Nucleus accumbens (tissue), 56 donors: Measurements from ENCODE around the gene RAB9A.
"Not testable (repeated sequence)": the region's sequence is repeated elsewhere in the genome, so short reads cannot be mapped to it uniquely, and the experiment has no call there.

ENCODE experiments used
- DNase-seq, 56 donors: peaks; one replicate each; lab custom pipeline; 2025; lab: John Stamatoyannopoulos, UW

RAB9A gene

DNA sequence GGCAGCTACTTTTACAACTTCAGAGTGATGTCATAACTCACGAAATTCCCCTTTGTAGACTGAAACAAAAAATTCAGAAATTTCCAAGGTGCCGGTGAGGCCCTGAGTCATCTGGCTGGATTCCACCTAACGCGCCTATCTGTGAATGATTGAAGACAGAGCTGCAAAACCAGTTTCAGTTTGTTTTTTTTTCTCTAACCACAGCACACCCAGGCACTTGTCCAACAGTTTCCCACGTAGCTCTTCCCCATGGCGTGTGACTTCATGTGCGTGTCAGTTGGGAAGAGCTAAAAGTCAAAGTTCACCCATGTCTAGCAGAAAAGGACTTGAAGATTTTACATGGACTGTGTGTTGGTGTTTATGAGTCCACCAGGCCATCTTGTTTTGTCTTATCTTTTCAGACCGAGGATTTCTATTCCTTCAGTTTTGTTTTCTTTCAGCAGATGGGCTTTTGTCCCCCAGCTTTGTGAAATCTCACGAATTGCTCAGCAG lies 19.6 kb upstream of the RAB9A start:
- DNase-seq, result no peak

DNA sequence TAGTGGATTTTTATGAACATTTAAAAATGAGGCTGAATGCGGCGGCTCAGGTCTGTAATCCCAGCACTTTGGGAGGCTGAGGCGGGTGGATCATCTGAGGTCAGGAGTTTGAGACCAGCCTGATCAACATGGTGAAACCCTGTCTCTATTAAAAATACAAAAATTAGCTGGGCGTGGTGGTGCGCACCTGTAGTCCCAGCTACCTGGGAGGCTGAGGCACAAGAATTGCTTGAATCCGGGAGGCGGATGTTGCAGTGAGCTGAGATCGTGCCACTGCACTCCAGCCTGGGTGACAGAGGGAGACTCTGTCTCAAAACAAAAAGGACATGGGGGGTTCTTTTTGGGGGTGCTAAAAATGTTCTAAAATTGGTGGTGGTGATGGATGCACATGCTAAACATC lies 19.2 kb upstream of the RAB9A start:
- DNase-seq, result not testable (repeated sequence)

DNA sequence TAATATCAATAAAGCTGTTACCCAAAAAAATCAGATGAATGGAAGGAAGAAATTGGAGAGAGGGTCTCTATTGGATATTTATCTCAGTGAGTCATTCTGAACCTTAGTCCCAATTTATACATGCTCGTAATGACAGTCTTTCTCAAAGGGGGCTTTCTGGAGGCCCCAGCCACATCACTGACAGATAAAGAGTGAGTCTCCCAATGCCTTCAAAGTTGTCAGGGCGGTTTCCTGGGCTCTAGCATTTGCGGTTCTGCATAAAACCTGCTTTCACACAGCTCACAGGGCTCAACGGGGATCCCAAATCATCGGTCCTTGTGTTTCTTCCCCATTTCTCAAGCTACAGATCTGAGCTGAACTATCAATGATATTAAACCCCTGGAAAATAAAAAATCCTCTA lies 18.7 kb upstream of the RAB9A start:
- no peak for DNase-seq

DNA sequence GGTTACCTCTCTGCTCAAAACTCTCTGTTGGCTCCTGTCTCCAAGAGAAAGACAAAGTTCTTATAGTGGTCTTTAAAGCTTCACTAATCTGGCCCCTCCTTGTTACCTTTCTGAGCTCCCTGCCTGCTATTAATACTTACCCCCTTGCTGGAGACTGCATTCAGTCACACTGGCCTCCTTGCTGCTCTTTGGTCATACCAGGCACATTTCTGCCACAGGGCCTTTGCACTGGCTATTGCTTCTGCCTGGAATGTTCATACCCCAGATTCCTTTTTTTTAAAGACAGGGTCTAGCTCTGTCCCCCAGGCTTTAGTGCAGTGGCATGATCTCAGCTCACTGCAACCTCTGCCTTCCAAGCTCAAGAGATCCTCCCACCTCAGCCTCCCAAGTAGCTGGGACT lies 15.9 kb upstream of the RAB9A start:
- DNase-seq, result no peak

DNA sequence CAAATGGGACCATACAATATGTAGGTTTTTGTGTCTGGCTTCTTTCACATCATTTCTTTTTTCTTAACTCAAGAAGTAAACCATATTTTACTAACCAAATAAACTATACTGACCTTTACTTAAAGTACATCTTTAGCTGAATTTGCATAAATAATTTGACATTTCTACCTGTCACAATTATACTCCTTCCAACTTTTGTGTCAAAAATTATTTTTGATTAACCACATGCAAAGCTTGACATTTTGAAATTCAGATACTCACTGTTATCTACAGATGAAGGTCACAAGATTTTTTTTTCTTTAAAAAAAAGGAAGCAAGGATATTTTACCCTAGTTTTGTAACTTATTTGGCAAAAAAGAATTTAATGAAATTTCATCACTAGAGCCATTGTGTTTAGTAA lies 12.0 kb upstream of the RAB9A start:
- DNase-seq, result no peak

DNA sequence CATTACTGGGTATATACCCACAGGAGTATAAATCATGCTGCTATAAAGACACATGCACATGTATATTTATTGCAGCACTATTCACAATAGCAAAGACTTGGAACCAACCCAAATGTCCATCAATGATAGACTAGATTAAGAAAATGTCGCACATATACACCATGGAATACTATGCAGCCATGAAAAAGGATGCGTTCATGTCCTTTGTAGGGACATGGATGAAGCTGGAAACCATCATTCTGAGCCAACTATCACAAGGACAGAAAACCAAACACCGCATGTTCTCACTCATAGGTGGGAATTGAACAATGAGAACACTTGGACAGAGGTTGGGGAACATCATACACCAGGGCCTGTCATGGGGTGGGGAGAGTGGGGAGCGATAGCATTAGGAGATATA lies 9.2 kb upstream of the RAB9A start:
- DNase-seq, result not testable (repeated sequence)

DNA sequence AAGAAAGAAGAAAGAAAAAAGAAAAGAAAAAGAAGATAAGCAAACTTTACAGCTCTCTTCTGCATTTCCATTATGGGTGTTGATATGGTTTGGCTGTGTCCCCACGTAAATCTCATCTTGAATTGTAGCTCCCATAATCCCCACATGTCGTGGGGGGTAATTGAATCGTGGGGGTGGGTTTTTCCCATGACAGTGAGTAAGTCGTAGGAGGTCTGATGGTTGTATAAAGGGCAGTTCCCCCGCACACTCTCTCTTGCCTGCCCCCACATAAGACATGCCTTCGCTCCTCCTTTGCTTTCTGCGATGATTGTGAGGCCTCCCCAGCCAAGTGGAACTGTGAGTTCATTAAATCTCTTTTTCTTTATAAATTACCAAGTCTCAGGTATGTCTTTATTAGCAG lies 7.3 kb upstream of the RAB9A start:
- no peak for DNase-seq

DNA sequence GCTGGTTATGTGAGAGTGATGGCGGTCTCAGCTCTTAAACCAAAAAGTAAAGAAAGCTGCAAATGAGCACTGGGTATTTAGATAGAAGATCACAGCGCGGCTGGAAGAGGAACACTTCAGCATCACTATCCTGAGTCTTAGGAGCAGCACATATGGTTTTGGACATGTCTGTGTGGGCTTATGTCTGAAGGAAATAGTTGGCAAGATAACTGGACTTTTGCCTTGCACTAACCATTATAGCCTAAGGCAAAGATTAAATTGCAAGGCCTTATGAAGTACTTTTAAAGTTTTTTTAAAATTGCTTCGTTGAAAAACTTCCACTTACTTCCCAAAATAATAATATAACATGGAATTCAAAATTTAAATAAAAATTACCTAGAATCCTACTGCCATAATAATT lies 4.6 kb upstream of the RAB9A start:
- DNase-seq, result no peak

DNA sequence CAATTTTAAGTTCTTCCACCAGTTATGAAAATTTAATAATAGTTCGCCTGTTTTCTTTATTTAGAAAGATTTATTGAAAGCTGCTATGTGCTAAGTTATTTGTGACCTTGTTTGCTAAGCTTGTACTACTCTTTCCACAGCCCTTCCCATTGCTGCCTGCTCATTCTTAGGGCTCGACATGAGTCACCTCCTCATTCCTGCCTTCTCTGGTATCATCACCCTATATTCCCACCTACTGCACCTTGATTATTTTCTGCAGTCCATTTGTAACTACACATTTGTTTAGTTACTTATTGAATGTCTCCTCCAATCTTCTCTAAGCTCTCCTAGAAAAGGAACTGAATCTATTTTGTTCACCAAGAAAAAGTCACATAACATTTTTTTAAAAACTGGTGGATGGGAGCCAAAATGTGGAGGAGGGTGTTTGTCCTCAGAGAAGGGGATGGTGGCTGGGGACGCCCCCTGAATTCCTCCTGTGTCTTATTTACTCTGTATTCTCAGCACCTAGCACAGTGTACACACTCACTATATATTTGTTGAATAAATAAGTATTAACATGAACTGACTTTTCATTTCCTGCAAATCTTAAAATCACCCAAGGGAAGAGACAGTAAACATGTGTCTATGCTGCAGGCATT lies 3.7 kb upstream of the RAB9A start:
- DNase-seq, result no peak

DNA sequence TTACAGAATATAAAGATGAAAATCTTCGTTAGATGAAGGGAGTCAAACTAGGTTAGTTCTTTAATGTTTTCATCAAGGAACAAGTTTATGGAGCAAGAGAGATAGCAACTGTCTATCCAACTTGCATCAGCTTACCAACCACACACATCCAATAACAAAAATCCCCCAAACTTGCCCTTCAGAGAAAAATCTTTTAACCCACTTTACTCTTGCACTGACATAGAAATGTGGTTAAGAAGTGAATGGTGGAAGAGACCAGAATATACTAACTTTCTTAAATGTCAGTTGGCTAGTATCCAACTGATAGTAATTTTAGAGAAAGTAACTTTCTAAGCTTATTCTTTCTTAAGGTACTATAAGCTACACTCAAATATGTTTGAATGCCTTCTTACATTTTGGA lies 1.7 kb upstream of the RAB9A start:
- DNase-seq, result no peak

DNA sequence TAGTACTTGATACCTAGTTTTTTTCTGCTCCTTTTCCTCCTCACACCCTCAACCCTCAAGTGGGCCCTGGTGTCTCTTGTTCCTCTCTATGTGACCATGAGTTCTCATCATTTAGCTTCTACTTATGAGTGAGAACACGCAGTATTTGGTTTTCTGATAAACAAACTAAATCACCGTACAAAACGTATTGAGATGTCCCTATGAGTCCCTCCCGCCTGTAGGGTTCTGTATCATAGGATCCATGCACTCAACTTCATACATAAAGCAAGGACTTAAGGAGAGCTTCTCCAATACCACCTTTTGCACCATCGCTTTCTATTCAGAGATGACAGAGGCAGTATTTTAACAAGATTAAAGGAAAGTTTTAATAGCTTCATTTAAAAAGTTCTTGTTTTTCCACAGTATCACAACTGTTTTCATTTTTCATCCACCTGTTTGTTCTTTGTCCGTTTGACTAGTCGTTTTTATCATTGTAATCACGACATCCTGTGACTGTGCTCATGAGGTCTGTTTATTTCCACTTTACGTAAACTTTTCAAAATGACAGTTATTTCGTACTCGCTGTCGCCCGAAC lies 457 bp upstream of the RAB9A start:
- no peak for DNase-seq

DNA sequence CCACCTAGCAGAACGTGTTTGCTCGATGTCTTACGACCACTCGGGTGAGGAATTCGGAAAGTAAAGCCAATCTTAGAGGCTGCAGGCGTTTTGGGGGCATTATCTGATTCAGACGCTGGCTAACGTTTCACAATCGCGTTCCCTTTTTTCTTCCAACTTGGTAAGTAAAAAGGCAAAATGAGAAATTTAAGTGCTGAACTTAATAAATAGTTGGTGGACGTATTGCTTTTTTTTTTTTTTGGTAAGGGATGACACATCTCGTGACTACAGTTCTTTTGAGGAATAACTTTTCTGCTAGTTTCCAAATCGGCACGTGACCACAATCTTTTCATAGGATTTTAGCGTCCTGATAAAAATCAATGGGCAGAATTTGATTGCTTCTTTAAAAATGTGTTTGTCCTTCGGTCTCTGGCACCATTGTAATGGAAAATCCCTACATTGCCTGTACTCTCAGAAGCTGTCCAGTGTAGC lies 848 bp downstream of the RAB9A start:
- no peak for DNase-seq

DNA sequence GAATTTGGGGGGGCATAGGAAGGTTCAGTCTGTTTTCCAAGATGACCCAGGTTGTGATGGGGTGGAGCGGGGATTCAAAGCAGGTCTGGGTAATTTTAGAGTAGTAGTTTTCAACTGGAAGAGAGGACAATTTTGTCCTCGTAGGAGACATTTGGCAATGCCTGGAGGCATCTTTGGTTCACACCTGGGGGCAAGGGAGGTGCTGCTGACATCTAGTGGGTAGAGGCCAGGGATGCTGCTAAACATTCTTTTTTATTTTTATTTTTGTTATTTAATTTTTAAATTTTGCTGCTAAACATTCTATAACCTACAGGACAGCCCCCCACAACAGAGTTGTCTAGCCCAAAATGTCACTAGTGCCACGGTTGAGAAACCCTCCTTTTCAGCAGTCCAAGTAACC lies 1.9 kb downstream of the RAB9A start:
- DNase-seq, result no peak

DNA sequence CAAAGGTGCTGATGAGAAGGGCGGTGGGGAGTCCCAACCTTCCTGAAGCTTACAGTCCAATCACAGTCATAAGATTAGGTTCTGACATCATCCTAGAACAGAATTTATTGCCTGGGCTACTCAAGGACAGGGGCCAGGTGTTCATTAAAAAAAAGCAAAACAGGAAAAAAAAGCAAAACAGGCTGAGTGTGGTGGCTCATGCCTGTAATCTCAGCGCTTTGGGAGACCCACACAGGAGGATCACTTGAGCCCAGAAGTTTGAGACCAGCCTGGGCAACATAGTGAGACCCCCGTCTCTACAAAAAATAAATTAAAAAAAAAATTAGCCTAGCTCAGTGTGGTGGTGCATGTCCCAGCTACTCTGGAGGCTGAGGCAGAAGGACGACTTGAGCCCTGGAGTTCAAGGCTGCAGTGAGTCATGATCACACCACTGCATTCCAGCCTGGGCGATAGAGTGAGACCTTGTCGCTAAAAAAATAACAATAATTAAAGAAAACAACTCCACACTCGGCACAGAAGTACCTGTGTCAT lies 3.0 kb downstream of the RAB9A start:
- DNase-seq, result no peak

DNA sequence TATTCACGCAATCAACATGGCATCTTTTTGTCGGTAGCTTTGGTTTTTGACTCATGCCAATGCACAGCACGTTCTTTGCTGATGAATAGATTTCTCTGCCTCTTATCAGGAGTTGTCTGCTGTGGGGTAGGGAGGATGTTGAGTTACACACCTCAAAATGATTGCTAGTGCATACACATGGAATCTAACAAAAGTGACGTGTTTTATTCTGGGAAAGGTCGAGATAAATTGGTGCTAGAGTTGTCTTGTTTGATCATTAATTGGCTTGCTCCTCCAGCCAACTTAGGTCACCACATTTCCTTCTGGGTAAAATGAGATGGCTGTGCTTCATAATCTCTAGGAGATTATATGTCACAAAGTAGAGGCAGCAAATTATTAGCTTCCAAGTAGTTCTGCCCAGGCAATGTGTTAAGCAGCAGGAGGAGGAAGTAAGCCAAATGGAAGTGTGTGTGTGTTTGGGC lies 3.9 kb downstream of the RAB9A start:
- DNase-seq, result no peak

DNA sequence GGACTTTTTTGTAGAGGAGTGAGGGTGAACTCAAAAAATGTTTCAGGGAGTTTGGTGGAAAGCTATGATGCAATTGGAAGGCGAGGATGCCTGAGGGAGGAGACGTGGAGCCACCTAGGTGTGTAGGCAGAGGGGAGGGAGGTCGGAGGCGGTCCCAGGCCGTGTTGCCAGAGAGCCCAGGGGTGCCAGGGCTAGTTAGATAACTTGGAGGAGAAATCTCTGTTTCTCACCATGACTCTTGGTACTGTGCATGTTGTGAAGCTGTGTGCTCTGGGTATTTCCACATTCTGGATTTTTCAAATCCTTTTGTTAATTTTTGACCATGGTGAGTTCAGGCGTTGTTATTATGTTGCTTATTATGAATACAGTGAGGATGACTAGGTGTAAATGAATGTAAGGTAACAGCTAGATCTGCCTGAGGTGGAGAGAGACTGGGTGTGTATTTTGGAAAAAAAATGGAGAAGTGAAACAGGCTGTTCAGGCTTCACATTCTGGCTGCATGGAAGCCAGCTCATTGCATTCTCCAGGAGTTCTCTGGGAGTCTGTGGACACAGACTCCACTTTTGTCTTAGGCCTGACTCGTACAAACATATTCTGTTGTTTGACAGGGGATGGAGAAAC lies 4.5 kb downstream of the RAB9A start:
- DNase-seq, result peak in 3 of 56 donors; percentile 0 to 1 (median 1)

DNA sequence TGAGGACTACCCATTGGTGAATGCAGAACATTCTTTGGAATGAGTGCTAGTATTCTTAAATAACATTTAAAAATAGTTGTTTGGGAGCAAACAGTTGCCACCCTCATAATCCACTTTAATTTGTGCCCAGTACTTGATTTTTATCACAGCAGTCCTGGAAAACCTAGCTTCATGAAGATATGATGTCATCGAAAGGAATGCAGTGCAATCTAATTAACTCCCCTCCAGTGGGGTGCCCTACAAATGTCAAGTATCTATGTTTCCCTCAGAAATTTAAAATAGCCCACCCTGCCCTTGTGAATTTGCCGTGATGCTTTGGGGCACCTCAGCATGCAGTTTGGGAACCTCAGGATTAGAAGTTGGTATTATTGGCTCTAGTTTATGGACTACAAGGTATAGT lies 5.4 kb downstream of the RAB9A start:
- no peak for DNase-seq

DNA sequence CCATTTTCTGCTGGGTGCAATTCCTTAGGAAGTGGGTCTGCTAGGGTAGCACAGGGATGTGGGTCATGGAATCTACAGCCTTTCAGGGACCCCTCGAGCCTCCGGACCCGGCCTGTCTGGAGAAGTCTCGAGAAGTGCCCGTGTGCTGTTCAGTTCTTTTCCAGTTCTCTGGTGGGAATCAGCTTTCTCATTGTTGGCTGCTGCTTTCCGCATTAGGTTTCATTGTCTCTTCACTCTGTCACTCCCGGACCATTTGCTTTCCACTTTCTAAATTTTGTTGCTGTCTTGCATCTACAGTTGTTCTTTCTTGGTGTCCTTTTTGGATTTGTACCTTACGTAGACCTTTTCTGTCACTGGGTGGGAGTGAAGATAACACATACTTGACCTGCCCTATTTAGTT lies 6.1 kb downstream of the RAB9A start:
- DNase-seq, result no peak

DNA sequence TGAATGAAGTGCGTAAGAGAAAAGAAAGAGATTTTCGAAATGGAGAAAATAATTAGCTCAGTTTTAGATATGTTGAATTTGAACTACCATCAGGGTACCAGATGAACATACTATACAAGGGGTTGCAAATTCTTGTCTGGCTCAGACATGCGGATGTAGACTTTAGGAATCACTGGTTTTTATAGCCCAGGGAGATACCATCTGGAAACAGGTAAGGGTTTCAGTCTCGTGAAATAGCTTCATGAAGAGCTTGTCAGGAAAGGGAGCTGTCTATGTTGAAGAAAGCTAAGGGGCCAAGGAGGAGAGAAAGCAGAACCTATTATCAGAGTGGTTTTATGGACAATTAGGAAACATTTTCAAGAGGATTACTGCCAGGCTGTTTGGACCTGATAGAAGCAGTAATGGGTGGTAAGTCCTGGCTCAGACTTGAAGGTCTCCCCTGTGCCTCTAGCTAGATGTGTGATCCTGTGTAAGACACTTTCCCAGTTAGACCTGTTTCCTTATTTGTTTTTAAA lies 6.7 kb downstream of the RAB9A start:
- no peak for DNase-seq

DNA sequence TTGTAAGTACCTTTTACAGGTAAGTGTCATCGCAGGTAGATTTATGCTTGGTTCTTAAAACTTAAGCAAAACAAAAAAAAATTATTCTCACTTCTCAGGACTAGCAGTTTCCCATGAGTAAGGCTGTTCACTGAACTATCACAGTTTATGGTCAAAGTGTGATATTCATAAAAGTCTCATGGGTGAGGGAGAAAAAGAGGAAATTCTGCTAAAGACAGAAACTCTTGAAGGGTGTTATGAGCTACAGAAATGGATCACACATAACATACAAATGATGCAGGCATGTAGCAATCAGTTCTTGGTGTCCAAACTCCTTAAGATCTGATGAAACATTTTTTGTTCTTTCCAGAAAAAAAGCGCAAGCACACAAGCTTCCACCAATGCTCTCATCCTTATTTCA lies 8.5 kb downstream of the RAB9A start:
- no peak for DNase-seq

DNA sequence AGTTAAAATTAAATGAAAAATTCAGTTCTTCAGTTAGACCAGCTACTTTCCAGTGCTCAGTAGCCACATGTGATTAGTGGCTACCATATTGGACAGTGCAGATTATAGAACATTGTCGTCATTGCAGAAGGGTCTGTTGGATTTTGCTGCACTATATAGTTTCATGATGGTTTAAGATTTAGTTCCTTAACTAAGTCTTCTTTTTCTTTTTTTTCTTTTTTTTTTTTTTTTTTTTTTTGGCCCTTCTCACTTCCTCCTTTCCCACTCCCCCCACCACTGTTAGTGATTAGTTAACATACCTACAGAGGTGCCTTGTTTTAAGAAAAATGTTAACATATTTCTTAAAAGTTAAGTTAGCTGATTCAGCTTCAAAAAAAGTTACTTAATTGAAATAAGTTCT lies 9.0 kb downstream of the RAB9A start:
- DNase-seq, result no peak

DNA sequence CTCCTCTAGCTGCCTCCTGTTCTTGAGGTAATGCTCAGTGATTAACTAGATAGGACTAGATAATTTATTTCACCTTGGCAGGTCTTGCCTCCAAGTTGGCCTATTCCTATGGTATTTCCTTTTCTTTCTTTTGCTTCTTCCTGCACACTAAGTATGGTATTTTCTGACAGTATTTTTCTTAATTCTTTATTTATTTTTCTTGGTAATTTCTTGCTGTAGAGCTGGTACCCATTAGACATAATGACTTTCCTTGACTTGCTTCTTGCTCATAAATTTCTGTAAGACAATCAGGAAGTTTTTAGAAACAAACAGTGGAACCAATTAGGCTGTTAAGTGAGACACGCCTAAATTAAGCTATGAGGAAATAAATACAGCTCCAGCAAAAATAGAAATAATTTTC lies 9.5 kb downstream of the RAB9A start:
- DNase-seq, result no peak
